DMS 273 treated with DMSO at 0.1 percent for 48 hours (cell line): ENCODE results near the gene IL31.

Experiments
- DNase-seq: peaks from one replicate; lab custom pipeline; 2025; lab: John Stamatoyannopoulos, UW

The IL31 gene

GRCh38 chr12:122128481-122128880 lies 45.5 kb downstream of the IL31 start:
- no peak for DNase-seq

- DNase-seq = no peak
Observed at GRCh38 chr12:122127839-122128238, 46.2 kb downstream of the IL31 start.

GRCh38 chr12:122126713-122127597 lies 47.1 kb downstream of the IL31 start:
- no peak for DNase-seq

GRCh38 chr12:122126342-122126635 lies 47.7 kb downstream of the IL31 start:
- no peak for DNase-seq

- DNase-seq = no peak
Observed at GRCh38 chr12:122125452-122126341, 48.3 kb downstream of the IL31 start.

- no peak for DNase-seq
Observed at GRCh38 chr12:122124370-122124769, 49.7 kb downstream of the IL31 start.

GRCh38 chr12:122123761-122124145 lies 50.3 kb downstream of the IL31 start:
- DNase-seq = no peak

- DNase-seq = no peak
Observed at GRCh38 chr12:122123051-122123760, 50.8 kb downstream of the IL31 start.
